Astrocyte of the hippocampus (primary cell): ENCODE measurements around the gene TNS2.
"Not testable (repeated sequence)": the region's sequence is repeated elsewhere in the genome, so short reads cannot be mapped to it uniquely, and the experiment has no call there.

Experiments
- DNase-seq: peaks from one replicate; pipeline ENCODE4 v3.0.0; 2011; ENCODE audit warnings: low read depth, low spot score

Gene TNS2

GRCh38 chr12:53107122-53107521 lies 57.3 kb downstream of the TNS2 start:
- no peak for DNase-seq

DNA sequence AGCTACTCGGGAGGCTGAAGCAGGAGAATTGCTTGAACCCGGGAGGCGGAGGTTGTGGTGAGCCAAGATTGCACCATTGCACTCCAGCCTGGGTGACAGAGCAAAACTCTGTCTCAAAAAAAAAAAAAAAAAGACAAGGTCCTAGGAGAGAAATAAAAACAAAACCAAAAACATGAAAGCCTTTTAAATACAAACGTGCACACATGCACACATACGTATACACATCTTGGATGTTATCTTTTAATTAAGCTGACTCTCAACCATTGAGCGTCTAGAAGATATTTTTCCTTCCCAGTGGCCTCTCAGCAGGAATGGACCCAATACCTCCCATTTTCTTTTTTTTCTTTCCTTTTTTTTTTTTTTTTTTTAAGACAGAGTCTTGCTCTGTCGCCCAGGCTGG lies 62.6 kb downstream of the TNS2 start:
- not testable (repeated sequence) for DNase-seq

GRCh38 chr12:53113136-53113705 lies 63.4 kb downstream of the TNS2 start:
- no peak for DNase-seq

GRCh38 chr12:53113951-53114350 lies 64.1 kb downstream of the TNS2 start:
- no peak for DNase-seq
